ENCODE measurements around the gene IL21.

Gene IL21

GRCh38 chr4:122604146-122604545, 16.7 kb downstream of the IL21 start:
- Histone ChIP-seq H3K9me3 (ENCODE audit: insufficient read depth, low read depth, low read length) (no peaks in the 10 kb centered on the region), H3K27me3 (ENCODE audit: insufficient read depth, low read length, poor library complexity, severe bottlenecking) (peaks cover 34% of the 10 kb centered on the region), H4K20me1 (ENCODE audit: insufficient read depth, low read length, poor library complexity, severe bottlenecking) (no peaks in the 10 kb centered on the region), H3K9ac (ENCODE audit: low read depth, low read length, poor library complexity, severe bottlenecking) (no peak overlapping the region), H3K79me2 (ENCODE audit: insufficient read depth, low read length) (no peaks in the 10 kb centered on the region), H3K36me3 (ENCODE audit: insufficient read depth, low read length) (no peaks in the 10 kb centered on the region), H3F3A (ENCODE audit: low read depth) (no peaks in the 10 kb centered on the region), H3K9me2 (replicated peaks; ENCODE audit: low read depth, low read length) (no peaks in the 10 kb centered on the region), H3K4me1 (ENCODE audit: insufficient read depth, low read length, poor library complexity, severe bottlenecking) (no peaks in the 10 kb centered on the region), H2AFZ (ENCODE audit: low read length) (no peak overlapping the region), H3K4me2 (ENCODE audit: low read depth, low read length, poor library complexity, severe bottlenecking) (no peak overlapping the region), H3K4me3 (ENCODE audit: low read length, poor library complexity, severe bottlenecking) (no peak overlapping the region)
- no peak for TF ChIP-seq CTCF (conservative IDR thresholded peaks at IDR 0.05; ENCODE audit: low read length)
- no peak for TF ChIP-seq EZH2phosphoT487 (IDR thresholded peaks at IDR 0.05; ENCODE audit: borderline replicate concordance)

- Histone ChIP-seq H3K4me3 (ENCODE audit: low read length, poor library complexity, severe bottlenecking) (no peak overlapping the region), H3F3A (ENCODE audit: low read depth) (no peaks in the 10 kb centered on the region), H3K27me3 (ENCODE audit: insufficient read depth, low read length, poor library complexity, severe bottlenecking) (peaks cover 40% of the 10 kb centered on the region), H3K9ac (ENCODE audit: low read depth, low read length, poor library complexity, severe bottlenecking) (no peak overlapping the region), H3K9me2 (replicated peaks; ENCODE audit: low read depth, low read length) (no peaks in the 10 kb centered on the region), H3K4me1 (ENCODE audit: insufficient read depth, low read length, poor library complexity, severe bottlenecking) (no peaks in the 10 kb centered on the region), H2AFZ (ENCODE audit: low read length) (no peak overlapping the region), H3K79me2 (ENCODE audit: insufficient read depth, low read length) (no peaks in the 10 kb centered on the region), H3K4me2 (ENCODE audit: low read depth, low read length, poor library complexity, severe bottlenecking) (no peak overlapping the region), H3K36me3 (ENCODE audit: insufficient read depth, low read length) (no peaks in the 10 kb centered on the region), H3K9me3 (ENCODE audit: insufficient read depth, low read depth, low read length) (no peaks in the 10 kb centered on the region), H4K20me1 (ENCODE audit: insufficient read depth, low read length, poor library complexity, severe bottlenecking) (no peaks in the 10 kb centered on the region)
- TF ChIP-seq EZH2phosphoT487 (IDR thresholded peaks at IDR 0.05; ENCODE audit: borderline replicate concordance) (no peak), CTCF (conservative IDR thresholded peaks at IDR 0.05; ENCODE audit: low read length) (no peak)
These were observed 17.7 kb downstream of the IL21 start for GRCh38 chr4:122603156-122603574.

- H4K20me1 ChIP-seq (ENCODE audit: insufficient read depth, low read length, poor library complexity, severe bottlenecking), result no peaks in the 10 kb centered on the region
- no peak overlapping the region for H3K4me3 ChIP-seq (ENCODE audit: low read length, poor library complexity, severe bottlenecking)
- H3K4me1 ChIP-seq (ENCODE audit: insufficient read depth, low read length, poor library complexity, severe bottlenecking), result no peaks in the 10 kb centered on the region
- no peaks in the 10 kb centered on the region for H3K36me3 ChIP-seq (ENCODE audit: insufficient read depth, low read length)
- H2AFZ ChIP-seq (ENCODE audit: low read length), result no peak overlapping the region
- H3F3A ChIP-seq (ENCODE audit: low read depth), result no peaks in the 10 kb centered on the region
- H3K27me3 ChIP-seq (ENCODE audit: insufficient read depth, low read length, poor library complexity, severe bottlenecking), result peaks cover 40% of the 10 kb centered on the region
- no peak overlapping the region for H3K4me2 ChIP-seq (ENCODE audit: low read depth, low read length, poor library complexity, severe bottlenecking)
- H3K9me3 ChIP-seq (ENCODE audit: insufficient read depth, low read depth, low read length), result no peaks in the 10 kb centered on the region
- H3K9ac ChIP-seq (ENCODE audit: low read depth, low read length, poor library complexity, severe bottlenecking), result no peak overlapping the region
- no peaks in the 10 kb centered on the region for H3K79me2 ChIP-seq (ENCODE audit: insufficient read depth, low read length)
- TF ChIP-seq EZH2phosphoT487 (IDR thresholded peaks at IDR 0.05; ENCODE audit: borderline replicate concordance), result no peak
- TF ChIP-seq CTCF (conservative IDR thresholded peaks at IDR 0.05; ENCODE audit: low read length), result peak; percentile 67
- no peaks in the 10 kb centered on the region for H3K9me2 ChIP-seq (replicated peaks; ENCODE audit: low read depth, low read length)
These were observed 18.4 kb downstream of the IL21 start for GRCh38 chr4:122602277-122603142.
